Measurements from ENCODE around the gene ATE1.
A peak's percentile ranks its signal among the peaks of the same experiment; 100 is the strongest.

The ATE1 gene

DNA sequence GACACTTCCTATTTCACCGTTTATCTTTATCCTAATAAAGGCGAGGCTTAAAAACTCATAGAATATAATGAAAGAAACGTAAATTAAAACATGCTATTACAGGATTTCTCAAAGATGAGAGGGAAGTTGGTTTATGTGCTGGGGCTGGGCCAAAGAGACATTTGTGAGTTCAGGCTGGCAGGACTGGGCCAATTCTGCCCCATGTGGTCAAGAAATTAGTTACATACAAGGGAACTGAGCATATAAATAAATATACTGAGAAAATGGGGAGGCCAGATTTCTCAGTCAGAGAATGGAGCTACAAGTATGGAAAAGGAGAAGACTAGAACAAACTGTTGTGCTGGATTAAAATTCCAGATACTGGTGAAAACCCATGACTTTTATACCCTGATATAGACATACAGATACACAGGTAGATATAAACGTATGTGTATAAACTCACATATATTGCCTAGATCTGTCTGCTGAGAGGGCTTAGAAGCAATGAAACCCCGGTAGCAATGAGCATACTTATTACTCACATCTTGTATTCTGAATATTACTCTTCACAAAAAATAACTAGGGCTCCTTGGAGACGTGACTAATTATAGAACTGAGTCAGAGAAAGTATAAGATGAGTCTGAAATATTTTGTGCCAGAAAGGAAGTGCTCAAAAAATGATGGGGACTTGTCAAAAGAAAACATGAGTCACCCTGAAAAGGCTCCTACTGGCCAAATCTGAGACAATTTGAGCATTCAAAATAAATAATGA lies 173.9 kb downstream of the ATE1 start:
- Histone ChIP-seq H3K4me1 (ENCODE audit: low read length) (peaks cover 27% of the 10 kb centered on the region), H3K36me3 (replicated peaks; ENCODE audit: low read depth, low read length) (peaks cover 3% of the 10 kb centered on the region), H3K27ac (ENCODE audit: low read length) (peak overlapping the region; percentile 99), H3K4me3 (ENCODE audit: low read length) (peak overlapping the region; percentile 58), H4K20me1 (ENCODE audit: insufficient read depth, low read length) (no peaks in the 10 kb centered on the region), H3K4me2 (ENCODE audit: low read length) (peak overlapping the region; percentile 73), H3K27me3 (ENCODE audit: low read depth, low read length) (no peaks in the 10 kb centered on the region), H3K9ac (ENCODE audit: low read length) (peak overlapping the region; percentile 59), H3K9me3 (ENCODE audit: insufficient read depth, low read length) (0 out of 2 replicates have a peak, but pooled peaks cover 4% of the 10 kb centered on the region), H2AFZ (ENCODE audit: low read depth, low read length) (peak overlapping the region; percentile 52), H3K79me2 (ENCODE audit: low read length) (no peaks in the 10 kb centered on the region)
- peak; percentile 44 for TF ChIP-seq CTCF (IDR thresholded peaks at IDR 0.05; ENCODE audit: low read depth, low read length)
- no peak for TF ChIP-seq EZH2phosphoT487 (IDR thresholded peaks at IDR 0.05; ENCODE audit: low read depth)

GRCh38 chr10:121751191-121751760 lies 176.6 kb downstream of the ATE1 start:
- no peak overlapping the region for H2AFZ ChIP-seq (ENCODE audit: low read depth, low read length)
- H4K20me1 ChIP-seq (ENCODE audit: insufficient read depth, low read length) = no peaks in the 10 kb centered on the region
- H3K4me3 ChIP-seq (ENCODE audit: low read length) = no peak overlapping the region
- no peaks in the 10 kb centered on the region for H3K79me2 ChIP-seq (ENCODE audit: low read length)
- H3K4me1 ChIP-seq (ENCODE audit: low read length) = peaks cover 27% of the 10 kb centered on the region
- H3K36me3 ChIP-seq (replicated peaks; ENCODE audit: low read depth, low read length) = peaks cover 3% of the 10 kb centered on the region
- no peak overlapping the region for H3K9ac ChIP-seq (ENCODE audit: low read length)
- no peak overlapping the region for H3K4me2 ChIP-seq (ENCODE audit: low read length)
- H3K9me3 ChIP-seq (ENCODE audit: insufficient read depth, low read length) = 0 out of 2 replicates have a peak, but pooled peaks cover 4% of the 10 kb centered on the region
- no peak overlapping the region for H3K27ac ChIP-seq (ENCODE audit: low read length)
- no peak for TF ChIP-seq EZH2phosphoT487 (IDR thresholded peaks at IDR 0.05; ENCODE audit: low read depth)
- H3K27me3 ChIP-seq (ENCODE audit: low read depth, low read length) = no peaks in the 10 kb centered on the region

GRCh38 chr10:121747163-121747775 lies 180.6 kb downstream of the ATE1 start:
- Histone ChIP-seq H4K20me1 (ENCODE audit: insufficient read depth, low read length) (no peaks in the 10 kb centered on the region), H3K4me2 (ENCODE audit: low read length) (no peak overlapping the region), H3K79me2 (ENCODE audit: low read length) (no peaks in the 10 kb centered on the region), H2AFZ (ENCODE audit: low read depth, low read length) (no peak overlapping the region), H3K4me3 (ENCODE audit: low read length) (no peak overlapping the region), H3K27me3 (ENCODE audit: low read depth, low read length) (no peaks in the 10 kb centered on the region), H3K27ac (ENCODE audit: low read length) (no peak overlapping the region), H3K9me3 (ENCODE audit: insufficient read depth, low read length) (no peaks in the 10 kb centered on the region), H3K36me3 (replicated peaks; ENCODE audit: low read depth, low read length) (no peaks in the 10 kb centered on the region), H3K4me1 (ENCODE audit: low read length) (no peaks in the 10 kb centered on the region), H3K9ac (ENCODE audit: low read length) (no peak overlapping the region)
- TF ChIP-seq CTCF (IDR thresholded peaks at IDR 0.05; ENCODE audit: low read depth, low read length) = no peak
- no peak for TF ChIP-seq EZH2phosphoT487 (IDR thresholded peaks at IDR 0.05; ENCODE audit: low read depth)

DNA sequence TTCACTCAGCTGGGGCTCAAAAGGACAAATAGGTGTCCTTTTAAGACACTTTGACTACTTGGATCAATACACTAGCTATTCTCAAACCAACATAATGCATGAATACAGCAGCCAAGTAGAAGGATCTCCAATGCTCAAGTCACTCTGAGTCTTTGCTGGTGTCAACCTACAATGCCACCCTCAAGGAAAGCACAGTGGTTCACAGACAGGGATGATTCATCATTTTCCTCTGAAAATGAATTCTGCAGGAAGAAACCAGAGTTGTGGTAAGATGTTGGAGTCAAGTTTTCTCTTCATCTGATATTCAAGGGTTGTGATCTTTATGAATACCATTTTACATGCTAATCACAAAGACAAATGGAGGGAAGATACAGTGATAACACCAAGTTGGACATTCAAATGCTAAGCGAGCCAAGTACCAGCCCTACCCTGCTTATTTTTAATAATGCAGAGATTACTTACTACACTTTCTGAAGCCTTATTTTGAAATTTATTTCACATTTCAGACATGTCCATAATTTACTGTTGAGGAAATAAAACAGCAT lies 186.5 kb downstream of the ATE1 start:
- no peak for TF ChIP-seq EZH2phosphoT487 (IDR thresholded peaks at IDR 0.05; ENCODE audit: low read depth)
- Histone ChIP-seq H3K27me3 (ENCODE audit: low read depth, low read length) (no peaks in the 10 kb centered on the region), H3K4me1 (ENCODE audit: low read length) (peaks cover 13% of the 10 kb centered on the region), H3K79me2 (ENCODE audit: low read length) (no peaks in the 10 kb centered on the region), H3K4me3 (ENCODE audit: low read length) (no peak overlapping the region), H3K36me3 (replicated peaks; ENCODE audit: low read depth, low read length) (no peaks in the 10 kb centered on the region), H3K9ac (ENCODE audit: low read length) (no peak overlapping the region), H4K20me1 (ENCODE audit: insufficient read depth, low read length) (no peaks in the 10 kb centered on the region), H3K9me3 (ENCODE audit: insufficient read depth, low read length) (no peaks in the 10 kb centered on the region), H2AFZ (ENCODE audit: low read depth, low read length) (no peak overlapping the region), H3K27ac (ENCODE audit: low read length) (no peak overlapping the region), H3K4me2 (ENCODE audit: low read length) (peak overlapping the region; percentile 21; the same call in 1 of the 2 replicates)
